T47D (cell line): ENCODE measurements around the gene ZBTB5.

ENCODE experiments used
- DNase-seq, 2 experiments: peaks; one replicate each; pipeline versions ENCODE4 v3.0.0 to v3.0.0-alpha.2; 2011 to 2012; ENCODE audit warnings: low read depth in 1 of 2, low spot score in 1 of 2
- JUND ChIP-seq: IDR thresholded peaks from 2 replicates; pipeline ENCODE4 v1.6.1; 2012; ENCODE audit warnings: low read depth
- in situ Hi-C: cut with HindIII; loops from 2 replicates; pipeline ENCODE4 v1.10.0; 2016; ENCODE audit warnings: low sequenced_read_pairs, low pct_unique_long_range_greater_than_20kb

The ZBTB5 gene

GRCh38 chr9:37453827-37454226 is 11.4 kb downstream of the ZBTB5 start:
- in situ Hi-C loops = no loop called here
- DNase-seq = peak in 1 of 2 experiments; percentile 35
- TF ChIP-seq JUND = no peak

GRCh38 chr9:37452611-37453010 is 12.6 kb downstream of the ZBTB5 start:
- in situ Hi-C loops = no loop called here
- no peak for TF ChIP-seq JUND
- DNase-seq = no peak

- TF ChIP-seq JUND = no peak
- no peak for DNase-seq
- in situ Hi-C loops = no loop called here
These were observed 13.6 kb downstream of the ZBTB5 start for GRCh38 chr9:37451628-37452027.

DNA sequence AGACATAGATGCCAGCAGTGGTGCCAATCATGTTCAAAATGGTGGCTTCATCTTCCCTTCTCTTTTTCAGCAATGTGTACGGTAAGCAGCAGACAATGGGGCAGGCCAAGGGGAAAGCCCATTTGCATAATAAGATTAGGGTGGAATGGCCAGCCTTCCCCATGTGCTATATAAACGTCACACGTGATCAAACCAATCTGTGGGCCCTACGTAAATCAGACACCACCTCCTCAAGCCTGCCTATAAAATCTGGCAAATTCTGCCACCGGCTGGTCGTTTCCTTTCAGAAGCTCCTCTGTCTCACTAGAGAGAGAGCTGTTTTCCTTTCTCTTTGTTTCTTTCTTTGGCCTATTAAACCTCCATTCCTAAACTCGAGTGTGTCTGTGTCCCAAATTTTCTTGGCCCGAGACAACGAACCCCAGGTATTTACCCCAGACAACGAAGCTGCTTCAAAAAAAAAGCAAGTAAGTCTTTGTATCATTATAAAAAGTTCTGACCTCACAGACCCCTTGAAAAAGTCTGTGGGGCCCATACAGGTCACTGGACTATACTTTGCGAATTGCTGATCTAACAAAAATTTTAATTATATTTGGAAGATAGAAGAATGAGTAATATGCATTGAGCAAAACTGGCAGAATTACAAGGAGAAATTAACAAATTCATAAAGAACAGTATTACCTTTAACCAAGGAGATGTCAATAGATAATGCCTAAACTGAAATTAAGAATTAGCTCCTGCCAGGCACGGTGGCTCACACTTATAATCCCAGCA is 15.2 kb downstream of the ZBTB5 start:
- no peak for DNase-seq
- TF ChIP-seq JUND = no peak
- in situ Hi-C loops = no loop called here

DNA sequence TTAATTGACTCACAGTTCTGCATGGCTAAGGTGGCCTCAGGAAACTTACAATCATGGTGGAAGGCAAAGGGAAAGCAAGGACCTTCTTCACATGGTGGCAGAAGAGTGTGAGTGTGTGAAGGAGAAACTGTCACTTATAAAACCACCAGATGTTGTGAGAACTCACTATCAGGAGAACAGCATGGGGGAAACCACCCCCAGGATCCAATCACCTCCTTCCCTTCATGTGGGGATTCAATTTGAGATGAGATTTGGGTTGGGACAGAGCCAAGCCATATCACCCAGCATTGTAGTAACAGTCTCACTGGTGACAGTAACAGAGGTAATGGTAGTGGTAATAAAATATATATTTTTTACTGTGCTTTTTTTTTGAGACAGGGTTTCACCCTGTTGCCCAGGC is 18.1 kb downstream of the ZBTB5 start:
- no peak for TF ChIP-seq JUND
- no peak for DNase-seq
- in situ Hi-C loops = no loop called here

DNA sequence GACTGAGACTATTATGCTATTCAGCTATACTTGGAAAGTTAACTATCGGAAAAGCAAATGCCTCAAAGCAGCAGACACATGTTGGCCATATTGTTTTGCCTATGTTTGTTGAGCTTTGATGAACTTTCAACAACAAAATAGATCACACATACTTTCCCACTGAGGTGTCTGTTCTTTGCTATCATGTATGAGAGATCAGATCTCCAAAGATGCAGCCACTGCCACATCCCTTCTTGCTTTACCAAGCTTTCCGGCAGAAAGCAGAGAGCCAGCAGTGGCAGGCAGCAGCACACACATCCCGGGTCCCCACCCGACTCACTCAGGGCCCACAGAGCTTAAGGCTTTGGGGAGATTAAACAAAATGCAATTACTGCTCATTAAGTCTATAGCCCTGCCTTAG is 18.8 kb downstream of the ZBTB5 start:
- DNase-seq = no peak
- no peak for TF ChIP-seq JUND
- in situ Hi-C loops = no loop called here

- no peak for TF ChIP-seq JUND
- no peak for DNase-seq
- in situ Hi-C loops = no loop called here
These were observed 19.4 kb downstream of the ZBTB5 start for GRCh38 chr9:37445832-37446231.

DNA sequence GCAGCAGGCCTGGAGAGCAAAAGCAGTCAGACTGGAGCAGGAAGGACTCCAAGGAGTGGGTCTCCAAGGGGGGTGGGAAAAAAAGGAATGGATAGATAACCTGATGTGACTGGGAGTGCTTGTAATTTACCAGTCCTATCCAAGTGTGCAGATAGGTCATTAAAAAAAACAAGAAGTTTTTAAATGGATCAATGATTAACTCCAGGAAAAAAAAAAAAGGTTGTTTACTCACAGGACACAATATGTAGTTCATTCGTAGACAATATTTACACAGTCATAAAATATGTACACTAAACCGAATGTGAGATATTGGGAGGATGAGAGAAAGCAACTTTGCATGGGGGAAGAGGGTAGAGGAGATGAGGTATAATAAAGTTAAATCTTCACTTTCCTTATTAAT is 20.4 kb downstream of the ZBTB5 start:
- no peak for DNase-seq

DNA sequence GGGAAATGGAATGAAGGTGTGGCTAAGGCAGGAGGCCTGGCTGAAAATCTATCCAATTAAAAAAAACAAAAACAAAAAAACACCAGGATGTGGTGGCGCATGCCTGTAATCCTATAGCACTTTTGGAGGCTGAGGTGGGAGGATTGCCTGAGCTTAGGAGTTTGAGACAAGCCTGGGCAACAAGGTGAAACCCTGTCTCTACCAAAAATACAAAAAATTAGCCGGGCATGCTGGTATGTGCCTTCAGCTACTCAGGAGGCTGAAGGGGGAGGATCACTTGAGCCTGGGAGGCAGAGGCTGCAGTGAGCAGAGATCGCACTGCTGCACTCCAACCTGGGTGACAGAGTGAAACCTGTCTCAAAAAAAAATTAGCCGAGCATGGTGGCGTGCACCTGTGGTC is 21.7 kb downstream of the ZBTB5 start:
- no peak for TF ChIP-seq JUND
- DNase-seq = no peak
- in situ Hi-C loops = no loop called here

More for the DNA sequence above, 20.4 kb downstream of the ZBTB5 start:
- in situ Hi-C loops = no loop called here
- no peak for TF ChIP-seq JUND

- TF ChIP-seq JUND = no peak
- in situ Hi-C loops = no loop called here
These were observed 22.7 kb downstream of the ZBTB5 start for GRCh38 chr9:37442556-37442955.

DNA sequence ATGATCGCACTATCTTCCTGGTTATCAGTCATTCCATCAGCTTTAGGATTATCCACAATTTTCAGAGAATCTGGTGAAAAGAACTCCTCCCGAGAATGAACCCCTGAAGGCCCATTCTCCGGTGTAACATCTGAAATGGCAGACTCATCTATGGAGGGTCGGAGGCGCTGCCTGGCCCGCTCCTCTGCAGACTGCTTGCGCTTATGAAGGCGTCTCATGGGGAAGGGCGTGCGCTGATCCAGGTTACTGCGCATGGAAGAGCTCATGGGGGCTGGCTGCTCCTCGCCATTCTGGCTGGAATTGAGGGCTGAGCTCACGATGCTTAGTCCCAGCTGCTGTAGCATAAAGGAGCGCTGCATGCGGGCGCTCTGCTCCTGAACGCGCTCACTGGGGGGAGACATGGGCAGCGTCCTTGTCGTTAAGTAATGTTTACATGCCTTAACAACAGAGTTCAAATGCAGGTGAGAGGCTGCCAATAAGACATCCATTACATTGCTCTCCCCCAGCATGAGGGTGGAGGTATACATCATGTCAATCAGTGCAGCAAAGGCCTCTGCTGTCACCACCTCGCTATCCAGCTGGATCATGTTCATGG is 23.4 kb downstream of the ZBTB5 start:
- in situ Hi-C loops = no loop called here
- TF ChIP-seq JUND = no peak
- no peak for DNase-seq

More at GRCh38 chr9:37442556-37442955, 22.7 kb downstream of the ZBTB5 start:
- no peak for DNase-seq

- DNase-seq = no peak
- TF ChIP-seq JUND = no peak
- in situ Hi-C loops = no loop called here
These were observed 26.9 kb downstream of the ZBTB5 start for GRCh38 chr9:37438359-37438758.

- in situ Hi-C loops = no loop called here
- DNase-seq = no peak
- TF ChIP-seq JUND = no peak
These were observed 27.6 kb downstream of the ZBTB5 start for GRCh38 chr9:37437621-37438020.
